Tibial nerve (tissue), 4 donors: Measurements from ENCODE around the gene CALHM4.

Experiments
- EP300 ChIP-seq, 2 donors: sonication (generic); formaldehyde crosslinking; IDR thresholded peaks; one replicate each; pipeline ENCODE4 v1.6.1; 2017; ENCODE audit warnings: antibody characterized with exemption in 2 of 2, mild to moderate bottlenecking in 1 of 2
- TF ChIP-seq, protein P1 (sequence below), 5 experiments: fragments of 200-600 bp in 3 of 5; fragments of 450-650 bp in 2 of 5; sonication (generic) in 3 of 5; IDR thresholded peaks; one replicate each; pipeline ENCODE4 v1.5.1; 2016 to 2019; ENCODE audit warnings: antibody characterized with exemption in 5 of 5, mild to moderate bottlenecking in 3 of 5, moderate library complexity in 2 of 5

DNA sequence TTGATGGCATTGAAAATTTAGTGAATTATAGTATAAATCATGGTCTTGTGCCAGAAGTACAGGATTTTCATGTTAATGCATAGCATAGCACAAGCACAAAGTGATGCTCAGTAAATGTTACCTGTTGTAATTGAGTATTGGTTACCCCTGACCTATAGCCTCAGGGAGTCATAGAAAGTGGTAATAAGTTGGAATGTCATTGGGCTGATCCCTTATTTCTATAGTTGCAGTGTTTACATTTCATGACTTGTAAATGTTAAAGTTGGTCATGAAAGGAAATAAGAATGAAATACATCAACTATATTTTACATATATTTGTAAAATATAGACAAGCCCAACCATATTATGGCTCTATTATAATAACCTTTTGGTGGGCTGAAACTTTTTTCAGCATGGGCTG, 24.8 kb downstream of the CALHM4 start:
- TF ChIP-seq, protein P1, sequence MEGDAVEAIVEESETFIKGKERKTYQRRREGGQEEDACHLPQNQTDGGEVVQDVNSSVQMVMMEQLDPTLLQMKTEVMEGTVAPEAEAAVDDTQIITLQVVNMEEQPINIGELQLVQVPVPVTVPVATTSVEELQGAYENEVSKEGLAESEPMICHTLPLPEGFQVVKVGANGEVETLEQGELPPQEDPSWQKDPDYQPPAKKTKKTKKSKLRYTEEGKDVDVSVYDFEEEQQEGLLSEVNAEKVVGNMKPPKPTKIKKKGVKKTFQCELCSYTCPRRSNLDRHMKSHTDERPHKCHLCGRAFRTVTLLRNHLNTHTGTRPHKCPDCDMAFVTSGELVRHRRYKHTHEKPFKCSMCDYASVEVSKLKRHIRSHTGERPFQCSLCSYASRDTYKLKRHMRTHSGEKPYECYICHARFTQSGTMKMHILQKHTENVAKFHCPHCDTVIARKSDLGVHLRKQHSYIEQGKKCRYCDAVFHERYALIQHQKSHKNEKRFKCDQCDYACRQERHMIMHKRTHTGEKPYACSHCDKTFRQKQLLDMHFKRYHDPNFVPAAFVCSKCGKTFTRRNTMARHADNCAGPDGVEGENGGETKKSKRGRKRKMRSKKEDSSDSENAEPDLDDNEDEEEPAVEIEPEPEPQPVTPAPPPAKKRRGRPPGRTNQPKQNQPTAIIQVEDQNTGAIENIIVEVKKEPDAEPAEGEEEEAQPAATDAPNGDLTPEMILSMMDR (IDR thresholded peaks at IDR 0.05) = no peak
- no peak for TF ChIP-seq EP300 (IDR thresholded peaks at IDR 0.05)
